ENCODE results near the gene RAD51B. TPM values are rescaled to one million over a fixed set of nuclear protein-coding genes. Genes with fewer than 3 reads are reported as not detected.

Gene RAD51B
- total RNA-seq, 6 donors from 2014 or later = 10.6 to 63.9 (median 18.4) TPM

DNA sequence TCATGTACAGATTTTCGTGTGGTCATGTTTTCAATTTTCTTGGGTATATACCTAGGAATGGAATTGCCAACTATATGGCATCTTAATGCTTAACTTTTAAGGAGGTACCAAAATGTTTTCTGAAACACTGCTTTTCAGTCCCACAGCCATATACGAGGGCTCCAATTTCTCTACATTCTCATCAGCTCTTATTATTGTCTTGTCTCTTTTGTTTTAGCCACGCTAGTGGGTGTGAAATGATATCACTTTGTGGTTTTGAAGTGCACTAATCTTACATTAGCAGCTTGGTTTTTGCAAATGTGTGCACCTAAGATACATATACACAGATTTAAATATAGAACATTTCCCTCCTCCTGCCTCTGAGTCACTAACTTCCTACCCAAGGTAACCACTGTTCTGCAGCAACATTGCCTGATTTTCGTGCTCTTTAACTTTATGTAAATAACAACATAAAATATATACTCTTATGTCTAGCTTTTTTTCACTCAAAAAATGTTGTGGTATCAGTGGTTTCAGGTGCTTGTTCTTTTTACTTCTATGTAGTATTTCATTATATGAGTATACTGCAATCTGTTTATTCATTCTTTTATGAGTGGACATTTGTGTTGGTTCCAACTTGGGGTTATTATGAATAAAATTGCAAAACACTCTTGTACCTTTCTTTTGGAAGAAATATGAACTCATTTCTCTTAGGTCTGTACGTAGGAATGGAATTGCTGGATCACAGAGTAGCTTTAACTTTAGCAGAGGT, 900.2 kb downstream of the RAD51B start:
- no peak for ATAC-seq (ENCODE audit: low FRiP score in 2 of 2)
- WGBS, 2 donors = 73 to 75% methylated on average over 5 of the region's 5 CpGs
- TF ChIP-seq POLR2AphosphoS5 (IDR thresholded peaks at IDR 0.05) = no peak
- TF ChIP-seq POLR2A (IDR thresholded peaks at IDR 0.05) = no peak
- no peak for TF ChIP-seq EP300 (IDR thresholded peaks at IDR 0.05)
- no peak for TF ChIP-seq CTCF (IDR thresholded peaks at IDR 0.05)

DNA sequence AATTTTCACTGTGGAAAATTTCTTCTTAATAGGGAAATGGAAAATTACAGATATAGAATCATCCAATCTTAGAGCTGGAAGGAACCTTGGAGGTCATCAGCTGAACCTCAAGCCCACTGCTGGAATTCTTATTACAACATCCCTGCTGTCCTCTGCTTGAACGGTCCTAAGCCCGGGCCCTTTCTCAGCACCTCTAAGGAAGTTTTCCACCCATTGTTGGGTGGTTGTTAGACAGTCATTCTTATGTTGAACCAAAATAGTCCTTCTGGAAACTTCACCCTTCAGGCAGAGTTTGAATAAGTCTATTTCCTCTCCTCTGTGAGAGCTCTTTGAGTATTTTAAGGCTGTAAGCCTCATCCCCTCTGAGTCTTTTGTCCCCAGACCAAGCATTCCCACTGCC, 902.6 kb downstream of the RAD51B start:
- Histone ChIP-seq H3K36me3 (no peaks in the 10 kb centered on the region), H3K27ac (no peak overlapping the region), H3K4me3 (no peak overlapping the region), H3K27me3 (no peaks in the 10 kb centered on the region), H3K9me3 (peaks cover 0 to 8% (median 0%) of the 10 kb centered on the region in 4 donors), H3K4me1 (peaks cover 0 to 3% (median under 1%) of the 10 kb centered on the region in 4 donors)
- TF ChIP-seq CTCF (IDR thresholded peaks at IDR 0.05) (no peak), POLR2A (IDR thresholded peaks at IDR 0.05) (no peak), POLR2AphosphoS5 (IDR thresholded peaks at IDR 0.05) (no peak)
- no peak for DNase-seq
- no peak for ATAC-seq (ENCODE audit: low FRiP score in 2 of 2)
- 64 to 75% methylated on average over 2 of the region's 2 CpGs for WGBS, 2 donors

More for the DNA sequence above, 900.2 kb downstream of the RAD51B start:
- no peak overlapping the region for H3K4me3 ChIP-seq
- DNase-seq = no peak
- H3K36me3 ChIP-seq = no peaks in the 10 kb centered on the region
- no peaks in the 10 kb centered on the region for H3K27me3 ChIP-seq
- peaks cover 0 to 7% (median 0%) of the 10 kb centered on the region in 4 donors for H3K4me1 ChIP-seq
- H3K9me3 ChIP-seq = peaks cover 0 to 8% (median 0%) of the 10 kb centered on the region in 4 donors
- H3K27ac ChIP-seq = no peak overlapping the region

GRCh38 chr14:68722968-68723566, 903.5 kb downstream of the RAD51B start:
- H3K4me3 ChIP-seq = no peak overlapping the region
- 99 to 100% methylated on average over 5 of the region's 5 CpGs for WGBS, 2 donors
- no peak for TF ChIP-seq POLR2A (IDR thresholded peaks at IDR 0.05)
- no peak for TF ChIP-seq POLR2AphosphoS5 (IDR thresholded peaks at IDR 0.05)
- TF ChIP-seq CTCF (IDR thresholded peaks at IDR 0.05) = no peak
- TF ChIP-seq EP300 (IDR thresholded peaks at IDR 0.05) = no peak
- H3K9me3 ChIP-seq = peaks cover 0 to 8% (median 0%) of the 10 kb centered on the region in 4 donors
- H3K4me1 ChIP-seq = peaks cover 0 to 11% (median 8%) of the 10 kb centered on the region in 4 donors
- ATAC-seq (ENCODE audit: low FRiP score in 2 of 2) (no peak), DNase-seq (no peak)
- H3K36me3 ChIP-seq = no peaks in the 10 kb centered on the region
- no peak overlapping the region for H3K27ac ChIP-seq
- no peaks in the 10 kb centered on the region for H3K27me3 ChIP-seq

DNA sequence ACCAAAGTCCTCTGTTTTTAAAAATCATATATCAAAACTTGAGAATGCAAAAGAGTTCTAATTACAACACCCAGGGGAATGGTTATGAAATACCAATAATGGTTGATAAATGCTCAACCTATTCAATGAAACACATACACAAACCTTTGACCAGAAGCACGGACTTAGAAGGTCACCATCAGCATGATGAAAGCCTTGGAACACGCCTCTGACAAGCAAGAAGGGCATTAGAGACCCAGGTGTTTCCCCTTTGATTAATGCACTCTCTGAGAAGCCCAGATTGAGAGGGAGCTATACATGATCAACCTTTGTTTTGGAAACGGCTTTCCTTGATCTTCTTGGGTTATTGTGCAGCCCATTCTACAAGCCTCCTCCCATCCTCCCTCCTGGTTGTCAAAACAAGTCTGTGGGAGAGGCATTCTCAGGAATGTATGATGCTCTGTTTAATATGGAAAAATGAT, 904.3 kb downstream of the RAD51B start:
- H3K27ac ChIP-seq = no peak overlapping the region
- no peak for DNase-seq
- WGBS, 2 donors = 71 to 85% methylated on average over 3 of the region's 3 CpGs
- no peaks in the 10 kb centered on the region for H3K36me3 ChIP-seq
- TF ChIP-seq CTCF (IDR thresholded peaks at IDR 0.05) (no peak), POLR2AphosphoS5 (IDR thresholded peaks at IDR 0.05) (no peak), POLR2A (IDR thresholded peaks at IDR 0.05) (no peak), EP300 (IDR thresholded peaks at IDR 0.05) (no peak)
- peaks cover 0 to 18% (median 15%) of the 10 kb centered on the region in 4 donors for H3K4me1 ChIP-seq
- ATAC-seq (ENCODE audit: low FRiP score in 2 of 2) = no peak
- no peak overlapping the region for H3K4me3 ChIP-seq
- H3K27me3 ChIP-seq = no peaks in the 10 kb centered on the region
- H3K9me3 ChIP-seq = peaks cover 0 to 8% (median 0%) of the 10 kb centered on the region in 4 donors

Data from upper lobe of left lung (tissue), 6 donors.